HepG2 (cell line): Measurements from ENCODE around the gene HAP1. TPM values are rescaled to one million over a fixed set of nuclear protein-coding genes. Genes with fewer than 3 reads are reported as not detected.

Experiments
- ATAC-seq: fragments of 200-7000 bp; cut with Tn5 transposase; 3 replicates; pipeline ENCODE4 v1.9.1; 2020; ENCODE audit warnings: mild to moderate bottlenecking, moderate library complexity
- BruUV-seq: library from RNA; stranded (reverse); fragments of 400-500 nt; replicated peaks from 2 replicates; lab custom pipeline; 2021; lab: Mats Ljungman, UMichigan
- CTCF ChIA-PET: fragments of 300-600 bp; formaldehyde crosslinking; extraction: SDS; loops from one replicate; lab custom pipeline; 2021; ENCODE audit warnings: low total read pairs, inconsistent platforms, low intra/inter-chr PET ratio; lab: Yijun Ruan, JAX
- POLR2A ChIA-PET: fragments of 350-600 bp; sonication (Branson Sonifier 250); formaldehyde crosslinking; loops from one replicate; lab custom pipeline; 2020; ENCODE audit warnings: antibody characterized with exemption, inconsistent platforms; lab: Yijun Ruan, JAX
- DNase-seq: peaks from one replicate; pipeline ENCODE4 v3.0.0-alpha.2; 2015; ENCODE audit warnings: low spot score
- FAIRE-seq: peaks from 3 replicates; lab custom pipeline; 2011; peaks lifted over from hg19 to GRCh38; lab: Jason Lieb, UNC
- H2AFZ ChIP-seq: one replicate; pipeline ENCODE4 v1.6.1; 2011; ENCODE audit warnings: low read length, inconsistent platforms
- H3K27ac ChIP-seq: fragments of 300-600 bp; 3 replicates; pipeline ENCODE4 v1.8.0; 2011; ENCODE audit warnings: mixed run types, mild to moderate bottlenecking, mixed read lengths, low read length, inconsistent platforms; ENCODE audit not compliant: insufficient read depth; ENCODE audit errors: extremely low read length
- H3K27me3 ChIP-seq, 2 experiments: fragments of 200-600 bp in 1 of 2; 2 replicates in 1 of 2; 3 replicates in 1 of 2; pipeline versions ENCODE4 v1.6.0 to v1.8.0; 2011; ENCODE audit warnings: low read length in 2 of 2, mild to moderate bottlenecking in 2 of 2, moderate library complexity in 2 of 2, inconsistent platforms in 1 of 2; ENCODE audit not compliant: insufficient read depth in 2 of 2, control insufficient read depth in 1 of 2
- H3K36me3 ChIP-seq, 2 experiments: fragments of 200-600 bp in 1 of 2; replicated peaks in 1 of 2; 2 replicates in 1 of 2; 3 replicates in 1 of 2; pipeline versions ENCODE4 v1.5.1 to v1.8.0; 2011; ENCODE audit warnings: low read length in 2 of 2, inconsistent platforms in 1 of 2; ENCODE audit not compliant: insufficient read depth in 2 of 2, control insufficient read depth in 1 of 2
- H3K4me1 ChIP-seq: 2 replicates; pipeline ENCODE4 v1.5.1; 2012; ENCODE audit warnings: low read length, inconsistent platforms; ENCODE audit not compliant: insufficient read depth
- H3K4me2 ChIP-seq: 2 replicates; pipeline ENCODE4 v1.6.0; 2011; ENCODE audit warnings: low read depth, low read length, inconsistent platforms
- H3K4me3 ChIP-seq, 3 experiments: fragments of 200-600 bp in 1 of 3; sonication (generic), shearing (Covaris generic) in 1 of 3; replicated peaks in 1 of 3; 2 replicates each; pipeline ENCODE4 v1.5.1; 2011 to 2016; ENCODE audit warnings: low read length in 3 of 3, inconsistent platforms in 2 of 3, low read depth in 2 of 3, mild to moderate bottlenecking in 2 of 3, control low read depth in 1 of 3, mixed read lengths in 1 of 3; ENCODE audit not compliant: insufficient read depth in 1 of 3
- H3K79me2 ChIP-seq: one replicate; pipeline ENCODE4 v1.6.1; 2011; ENCODE audit warnings: low read length, inconsistent platforms; ENCODE audit not compliant: insufficient read depth
- H3K9ac ChIP-seq: 2 replicates; pipeline ENCODE4 v1.6.0; 2011; ENCODE audit warnings: mild to moderate bottlenecking, low read depth, low read length, inconsistent platforms; ENCODE audit not compliant: insufficient read depth
- H3K9me3 ChIP-seq: 2 replicates; pipeline ENCODE4 v1.5.1; 2012; ENCODE audit warnings: mild to moderate bottlenecking, low read length
- H4K20me1 ChIP-seq: 2 replicates; pipeline ENCODE4 v1.6.0; 2011; ENCODE audit warnings: inconsistent platforms, mild to moderate bottlenecking, low read length, moderate library complexity; ENCODE audit not compliant: insufficient read depth
- CCAR2 ChIP-seq: fragments of 200-400 bp; formaldehyde crosslinking; optimal IDR thresholded peaks from 2 replicates; pipeline ENCODE3; 2018; ENCODE audit warnings: low read depth, mild to moderate bottlenecking, low read length, moderate library complexity
- HMGXB4 ChIP-seq, 2 experiments: sonication (generic) in 1 of 2; formaldehyde crosslinking in 1 of 2; IDR thresholded peaks; 2 replicates each; pipeline versions ENCODE4 v1.4.0 to v1.6.1; 2018 to 2020; ENCODE audit warnings: missing genetic modification reagents in 2 of 2, borderline replicate concordance in 1 of 2, low read depth in 1 of 2, mild to moderate bottlenecking in 1 of 2, missing biosample characterization in 1 of 2
- MED1 ChIP-seq: sonication (generic); formaldehyde crosslinking; IDR thresholded peaks from 2 replicates; pipeline ENCODE4 v1.4.0; 2020; ENCODE audit warnings: missing genetic modification reagents
- PCBP1 ChIP-seq: fragments of 200-400 bp; formaldehyde crosslinking; IDR thresholded peaks from 2 replicates; pipeline ENCODE4 v1.6.1; 2017; ENCODE audit warnings: mild to moderate bottlenecking, low read depth, low read length, borderline replicate concordance
- ZNF232 ChIP-seq: sonication (generic); formaldehyde crosslinking; IDR thresholded peaks from 2 replicates; pipeline ENCODE4 v1.4.0; 2020; ENCODE audit warnings: missing genetic modification reagents, borderline replicate concordance
- ZNF333 ChIP-seq: sonication (generic); formaldehyde crosslinking; IDR thresholded peaks from 2 replicates; pipeline ENCODE4 v1.4.0; 2020; ENCODE audit warnings: mild to moderate bottlenecking, missing genetic modification reagents, borderline replicate concordance
- WGBS: methylation state at CpG from one replicate; pipeline ENCODE4 v1.1.6; 2017; ENCODE audit warnings: low lambda C conversion rate; 5-methylcytosine and 5-hydroxymethylcytosine counted together
- in situ Hi-C: cut with HindIII; loops from 2 replicates; pipeline ENCODE4 v1.10.0; 2017; ENCODE audit warnings: low pct_unique_long_range_greater_than_20kb; ENCODE audit not compliant: extremely low pct_ligation_motif_present
- intact Hi-C: fragments of 100-400 bp; cut with micrococcal nuclease; formaldehyde crosslinking; loops from one replicate; pipeline ENCODE4 v1.10.0; 2022; ENCODE audit not compliant: unreplicated experiment
- polyA plus RNA-seq, 8 experiments: library from polyadenylated mRNA; depleted of rRNA in 3 of 8; stranded (reverse) in 7 of 8; unstranded in 1 of 8; fragments of >200 nt; fragmentation: Illumina TruSeq in 4 of 8; extraction: Trizol in 4 of 8; gene quantifications; 2 replicates each; pipeline versions ENCODE4 v1.2.1 to v1.2.3, GENCODE V29; 2011 to 2016; ENCODE audit warnings: low read depth in 4 of 8, missing spikeins in 1 of 8, mixed read lengths in 1 of 8; ENCODE audit not compliant: insufficient read depth in 1 of 8
- total RNA-seq, 5 experiments: library from RNA; depleted of rRNA; stranded (reverse); fragments of >200 nt; fragmentation: Illumina TruSeq; extraction: Trizol; gene quantifications; 2 replicates each; pipeline ENCODE4 v1.2.3, GENCODE V29; 2016; ENCODE audit warnings: low read depth in 1 of 5
- TF ChIP-seq, protein P1 (sequence below): sonication (generic); formaldehyde crosslinking; IDR thresholded peaks from 2 replicates; pipeline ENCODE4 v1.5.0; 2020; ENCODE audit warnings: missing genetic modification reagents
- TF ChIP-seq, protein P2 (sequence below), 2 experiments: IDR thresholded peaks; 2 replicates each; pipeline ENCODE4 v1.6.1; 2011 to 2012; ENCODE audit warnings: low read length in 2 of 2, borderline replicate concordance in 1 of 2, low read depth in 1 of 2, mild to moderate bottlenecking in 1 of 2, moderate library complexity in 1 of 2

Gene HAP1
- total and polyA plus RNA-seq, 2 of the 13 experiments (the other 11 are each of a cell fraction or from before 2014, with no cell fraction given), result 0.07 TPM

DNA sequence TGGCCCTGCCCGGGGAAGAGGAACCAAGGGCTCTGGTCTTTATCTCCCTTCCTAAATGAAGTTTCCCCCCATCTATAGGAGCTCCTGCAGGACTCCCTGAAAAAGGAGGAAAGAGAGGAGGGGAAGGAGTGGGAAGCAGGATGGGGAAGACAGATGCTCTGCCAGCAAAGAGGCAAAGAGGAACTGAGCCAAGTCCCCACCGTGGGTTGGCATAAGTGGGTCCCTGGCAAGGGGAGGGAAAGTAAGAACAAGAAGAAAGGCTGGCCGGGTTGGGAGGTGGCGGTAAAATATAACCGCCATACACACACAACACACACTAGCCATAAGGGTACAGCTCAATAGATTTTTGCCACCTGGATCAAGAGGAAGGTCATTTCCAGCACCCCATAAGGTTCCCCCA lies 51.8 kb downstream of the HAP1 start:
- in situ Hi-C loops, result no loop called here
- Histone ChIP-seq H4K20me1 (no peaks in the 10 kb centered on the region), H3K27me3 (peaks cover 2 to 8% of the 10 kb centered on the region in 2 experiments; a peak in 4 of 5 replicates), H3K4me3 (no peak overlapping the region)
- BruUV-seq, result no TSS peak
- no peak for FAIRE-seq
- TF ChIP-seq MED1 (CRISPR knock-in tag) (no peak), ZNF232 (CRISPR knock-in tag) (no peak), PCBP1 (no peak), CCAR2 (no peak), HMGXB4 (CRISPR knock-in tag; IDR thresholded peaks at IDR 0.05; ENCODE audit: borderline replicate concordance in 1 of 2, low read depth in 1 of 2) (no peak), ZNF333 (CRISPR knock-in tag) (no peak)
- TF ChIP-seq, protein P1, sequence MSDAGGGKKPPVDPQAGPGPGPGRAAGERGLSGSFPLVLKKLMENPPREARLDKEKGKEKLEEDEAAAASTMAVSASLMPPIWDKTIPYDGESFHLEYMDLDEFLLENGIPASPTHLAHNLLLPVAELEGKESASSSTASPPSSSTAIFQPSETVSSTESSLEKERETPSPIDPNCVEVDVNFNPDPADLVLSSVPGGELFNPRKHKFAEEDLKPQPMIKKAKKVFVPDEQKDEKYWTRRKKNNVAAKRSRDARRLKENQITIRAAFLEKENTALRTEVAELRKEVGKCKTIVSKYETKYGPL (CRISPR knock-in tag), result no peak
- TF ChIP-seq, protein P2, sequence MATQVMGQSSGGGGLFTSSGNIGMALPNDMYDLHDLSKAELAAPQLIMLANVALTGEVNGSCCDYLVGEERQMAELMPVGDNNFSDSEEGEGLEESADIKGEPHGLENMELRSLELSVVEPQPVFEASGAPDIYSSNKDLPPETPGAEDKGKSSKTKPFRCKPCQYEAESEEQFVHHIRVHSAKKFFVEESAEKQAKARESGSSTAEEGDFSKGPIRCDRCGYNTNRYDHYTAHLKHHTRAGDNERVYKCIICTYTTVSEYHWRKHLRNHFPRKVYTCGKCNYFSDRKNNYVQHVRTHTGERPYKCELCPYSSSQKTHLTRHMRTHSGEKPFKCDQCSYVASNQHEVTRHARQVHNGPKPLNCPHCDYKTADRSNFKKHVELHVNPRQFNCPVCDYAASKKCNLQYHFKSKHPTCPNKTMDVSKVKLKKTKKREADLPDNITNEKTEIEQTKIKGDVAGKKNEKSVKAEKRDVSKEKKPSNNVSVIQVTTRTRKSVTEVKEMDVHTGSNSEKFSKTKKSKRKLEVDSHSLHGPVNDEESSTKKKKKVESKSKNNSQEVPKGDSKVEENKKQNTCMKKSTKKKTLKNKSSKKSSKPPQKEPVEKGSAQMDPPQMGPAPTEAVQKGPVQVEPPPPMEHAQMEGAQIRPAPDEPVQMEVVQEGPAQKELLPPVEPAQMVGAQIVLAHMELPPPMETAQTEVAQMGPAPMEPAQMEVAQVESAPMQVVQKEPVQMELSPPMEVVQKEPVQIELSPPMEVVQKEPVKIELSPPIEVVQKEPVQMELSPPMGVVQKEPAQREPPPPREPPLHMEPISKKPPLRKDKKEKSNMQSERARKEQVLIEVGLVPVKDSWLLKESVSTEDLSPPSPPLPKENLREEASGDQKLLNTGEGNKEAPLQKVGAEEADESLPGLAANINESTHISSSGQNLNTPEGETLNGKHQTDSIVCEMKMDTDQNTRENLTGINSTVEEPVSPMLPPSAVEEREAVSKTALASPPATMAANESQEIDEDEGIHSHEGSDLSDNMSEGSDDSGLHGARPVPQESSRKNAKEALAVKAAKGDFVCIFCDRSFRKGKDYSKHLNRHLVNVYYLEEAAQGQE (IDR thresholded peaks at IDR 0.05; ENCODE audit: borderline replicate concordance in 1 of 2, low read depth in 1 of 2, low read length in 2 of 2), result no peak
- TF ChIP-seq, all 625 proteins: peak for 0
- POLR2A ChIA-PET, result no interaction called here
- intact Hi-C loops, result no loop called here
- H3K36me3 ChIP-seq, result no peaks in the 10 kb centered on the region
- no peak overlapping the region for H3K4me2 ChIP-seq
- ATAC-seq (no peak), DNase-seq (no peak)
- no peaks in the 10 kb centered on the region for H3K9me3 ChIP-seq
- no peak overlapping the region for H3K27ac ChIP-seq
- H3K79me2 ChIP-seq, result no peaks in the 10 kb centered on the region
- WGBS, result 42% methylated on average over 5 of the region's 5 CpGs
- no peak overlapping the region for H3K9ac ChIP-seq
- H2AFZ ChIP-seq, result no peak overlapping the region
- CTCF ChIA-PET, result no interaction called here
- peaks cover 27% of the 10 kb centered on the region for H3K4me1 ChIP-seq
